DMS79 (cell line): Measurements from ENCODE around the gene NMBR.
"Not testable (repeated sequence)": the region's sequence is repeated elsewhere in the genome, so short reads cannot be mapped to it uniquely, and the experiment has no call there.

Experiments used
- DNase-seq: peaks from one replicate; lab custom pipeline; 2025; lab: John Stamatoyannopoulos, UW

NMBR gene

GRCh38 chr6:142058551-142059290, 88.2 kb downstream of the NMBR start:
- no peak for DNase-seq

GRCh38 chr6:142055219-142055618, 91.7 kb downstream of the NMBR start:
- no peak for DNase-seq

GRCh38 chr6:142051404-142051803, 95.5 kb downstream of the NMBR start:
- DNase-seq = no peak

- no peak for DNase-seq
Observed at GRCh38 chr6:142048593-142048980, 98.3 kb downstream of the NMBR start.

GRCh38 chr6:142047934-142048592, 98.9 kb downstream of the NMBR start:
- no peak for DNase-seq

DNA sequence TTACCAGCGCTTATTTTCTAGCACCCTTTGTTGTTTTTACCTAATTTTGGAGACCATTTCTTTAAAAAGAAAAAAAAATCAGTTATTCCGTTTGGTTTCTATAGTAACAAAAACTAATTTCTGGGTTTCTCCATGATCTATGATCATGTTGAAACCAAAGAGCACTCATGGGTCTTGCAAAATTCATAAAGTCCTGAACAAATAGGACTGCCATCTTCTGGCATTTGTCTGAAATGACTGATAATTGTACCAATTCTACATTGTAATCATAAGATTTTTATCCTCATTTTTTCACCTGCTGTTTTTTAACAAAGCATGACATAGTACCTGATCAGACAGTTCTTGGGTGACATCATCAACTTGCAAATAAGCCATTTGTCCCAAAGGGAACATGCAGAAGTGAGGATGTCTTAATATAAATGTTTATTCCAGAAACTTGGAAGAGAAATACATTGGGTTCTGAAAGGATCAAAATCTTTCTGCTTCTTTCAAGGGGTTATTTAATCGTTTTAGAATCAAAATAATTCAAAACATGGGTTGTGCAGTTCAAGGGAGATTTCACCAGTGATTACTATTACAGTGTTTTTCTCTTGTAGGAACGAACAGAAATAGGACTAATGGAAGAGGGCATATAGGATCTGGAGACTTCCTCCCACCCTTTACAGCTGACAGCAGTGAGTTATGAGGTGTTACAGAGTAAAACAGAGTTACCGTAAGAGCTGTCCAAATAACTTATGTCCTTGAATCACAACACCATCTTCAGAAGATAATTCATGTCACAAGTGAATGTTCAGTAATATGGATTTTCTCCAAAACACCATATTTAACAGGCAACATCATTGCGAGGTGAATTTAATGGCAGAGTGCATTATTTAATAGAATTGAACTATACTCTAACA, 101.3 kb downstream of the NMBR start:
- DNase-seq = no peak

DNA sequence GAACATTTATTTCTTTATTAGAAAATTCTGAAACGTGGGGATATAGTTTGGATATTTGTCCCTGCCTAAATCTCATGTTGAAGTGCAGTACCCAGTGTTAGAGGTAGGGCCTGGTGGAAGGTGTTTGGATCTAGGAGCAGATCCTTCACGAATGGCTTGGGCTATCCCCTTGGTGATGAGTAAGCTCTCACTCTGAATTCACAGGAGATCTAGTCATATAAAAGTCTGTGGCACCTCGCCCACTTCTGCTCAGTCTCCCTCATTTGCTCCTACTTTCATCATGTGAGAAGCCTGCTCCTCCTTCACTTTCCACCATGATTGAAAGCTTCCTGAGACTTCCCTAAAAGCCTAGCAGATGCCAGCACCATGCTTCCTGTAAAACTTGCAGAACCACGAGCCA, 111.0 kb downstream of the NMBR start:
- no peak for DNase-seq

GRCh38 chr6:142031035-142031434, 115.9 kb downstream of the NMBR start:
- DNase-seq = no peak

GRCh38 chr6:142030115-142030619, 116.8 kb downstream of the NMBR start:
- DNase-seq = no peak

- no peak for DNase-seq
Observed at GRCh38 chr6:142028527-142028926, 118.4 kb downstream of the NMBR start.

DNA sequence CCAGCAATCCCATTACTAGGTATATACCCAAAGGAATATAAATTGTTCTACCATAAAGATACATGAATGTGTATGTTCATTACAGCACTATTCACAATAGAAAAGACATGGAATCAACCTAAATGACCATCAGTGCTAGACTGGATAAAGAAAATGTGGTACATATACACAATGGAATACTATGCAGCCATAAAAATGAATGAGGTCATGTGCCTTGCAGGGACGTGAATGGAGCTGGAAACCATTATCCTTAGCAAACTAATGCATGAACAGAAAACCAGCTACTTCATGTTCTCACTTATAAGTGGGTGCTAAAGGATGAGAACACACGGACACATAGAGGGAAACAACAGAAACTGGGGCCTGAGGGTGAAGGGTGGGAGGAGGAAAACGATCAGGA, 119.1 kb downstream of the NMBR start:
- not testable (repeated sequence) for DNase-seq

- DNase-seq = no peak
Observed at GRCh38 chr6:142027074-142027473, 119.8 kb downstream of the NMBR start.

GRCh38 chr6:142026471-142026870, 120.5 kb downstream of the NMBR start:
- no peak for DNase-seq
